Activated CD8-positive, alpha-beta memory T cell treated with anti-CD3 and anti-CD28 coated beads, Interleukin-2, amount 50 U/mL, for 1 hour (primary cell): ENCODE measurements around the gene DTX3L.

Experiments
- DNase-seq: peaks from one replicate; pipeline ENCODE4 v3.0.0-alpha.2; 2020; ENCODE audit errors: extremely low read depth

DTX3L gene

GRCh38 chr3:122564155-122564912 is at the start of gene DTX3L, which contains the start of gene PARP9:
DTX3L (plus strand) TSS chr3:122564338; CDS start chr3:122564427, 89 bp downstream.
PARP9 (minus strand) TSS chr3:122564300; CDS start chr3:122559620, 4,680 bp downstream.
- peak; percentile 9 for DNase-seq

GRCh38 chr3:122515020-122515468 is 49.1 kb upstream of the DTX3L start:
- DNase-seq: no peak

GRCh38 chr3:122515870-122516269 is 48.3 kb upstream of the DTX3L start:
- no peak for DNase-seq

- no peak for DNase-seq
These were observed 47.2 kb upstream of the DTX3L start for GRCh38 chr3:122516846-122517360.

- no peak for DNase-seq
These were observed 44.4 kb upstream of the DTX3L start for GRCh38 chr3:122519693-122520092.

- no peak for DNase-seq
These were observed 43.3 kb upstream of the DTX3L start for GRCh38 chr3:122520861-122521260.

GRCh38 chr3:122523317-122523716 is 40.8 kb upstream of the DTX3L start:
- DNase-seq: no peak

- no peak for DNase-seq
These were observed 34.0 kb upstream of the DTX3L start for GRCh38 chr3:122530164-122530563.

GRCh38 chr3:122533480-122533879 is 30.7 kb upstream of the DTX3L start:
- DNase-seq: no peak

GRCh38 chr3:122533931-122534334 is 30.2 kb upstream of the DTX3L start:
- DNase-seq: no peak

GRCh38 chr3:122535964-122536631 is 28.0 kb upstream of the DTX3L start:
- DNase-seq: no peak

- no peak for DNase-seq
These were observed 27.5 kb upstream of the DTX3L start for GRCh38 chr3:122536632-122537001.

- no peak for DNase-seq
These were observed 25.1 kb upstream of the DTX3L start for GRCh38 chr3:122538956-122539490.

- DNase-seq: no peak
These were observed 18.0 kb upstream of the DTX3L start for GRCh38 chr3:122546151-122546550.

GRCh38 chr3:122548076-122548475 is 16.1 kb upstream of the DTX3L start:
- no peak for DNase-seq

GRCh38 chr3:122548619-122549018 is 15.5 kb upstream of the DTX3L start:
- DNase-seq: no peak

GRCh38 chr3:122553171-122553570 is 11.0 kb upstream of the DTX3L start:
- no peak for DNase-seq

- no peak for DNase-seq
These were observed 8.7 kb upstream of the DTX3L start for GRCh38 chr3:122555275-122556071.

GRCh38 chr3:122557356-122557755 is 6.8 kb upstream of the DTX3L start:
- DNase-seq: no peak

- no peak for DNase-seq
These were observed 5.5 kb upstream of the DTX3L start for GRCh38 chr3:122558605-122559004.

- DNase-seq: no peak
These were observed 4.2 kb upstream of the DTX3L start for GRCh38 chr3:122559906-122560305.

- peak; percentile 24 for DNase-seq
These were observed 3.5 kb upstream of the DTX3L start for GRCh38 chr3:122560680-122561079.
